GM19395 (cell line): ENCODE results near the gene CTPS2.
A peak's percentile ranks its signal among the peaks of the same experiment; 100 is the strongest.

ENCODE experiments used
- ATAC-seq: cut with Tn5 transposase; IDR thresholded peaks from one replicate; pipeline ENCODE4 v1.9.1; 2021; ENCODE audit warnings: mild to moderate bottlenecking, moderate library complexity; ENCODE audit not compliant: unreplicated experiment

Gene CTPS2

GRCh38 chrX:16714504-16714903 lies 2.0 kb upstream of the CTPS2 start:
- no peak for ATAC-seq

DNA sequence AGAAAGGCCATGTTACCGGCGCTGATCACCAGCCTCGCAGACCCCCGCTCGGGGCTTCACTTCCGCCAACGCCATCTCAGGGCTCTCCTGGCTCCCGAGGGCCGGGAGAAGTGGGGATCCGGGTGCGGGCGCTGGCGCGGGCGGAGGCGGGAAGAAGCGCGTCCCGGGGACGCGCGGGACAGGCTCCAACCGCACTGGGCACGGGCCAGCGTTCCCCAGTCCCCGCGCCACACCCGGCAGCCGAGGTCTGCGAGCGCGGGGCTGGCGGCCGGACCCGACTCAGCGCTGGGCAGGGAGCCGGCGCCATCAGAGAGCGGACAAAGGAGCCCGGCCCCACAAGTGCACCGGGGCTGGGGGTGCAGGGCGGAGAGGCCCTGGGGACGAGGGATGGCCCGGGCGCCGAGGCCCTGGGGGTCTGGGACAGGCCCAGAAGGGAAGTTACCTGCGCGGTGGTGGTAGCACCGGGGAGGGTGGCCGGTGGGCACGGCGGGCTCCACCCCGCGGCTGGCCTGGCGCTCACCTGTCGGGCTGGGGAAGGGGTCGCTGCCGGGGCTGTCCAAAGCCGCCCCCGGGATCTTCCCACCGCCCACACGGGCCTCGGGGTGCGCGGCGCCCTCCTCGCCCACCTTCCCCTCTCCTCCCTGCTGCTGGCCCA lies 449 bp downstream of the CTPS2 start:
- peak; percentile 43 for ATAC-seq

GRCh38 chrX:16711219-16711811 lies 1.2 kb downstream of the CTPS2 start:
- no peak for ATAC-seq

DNA sequence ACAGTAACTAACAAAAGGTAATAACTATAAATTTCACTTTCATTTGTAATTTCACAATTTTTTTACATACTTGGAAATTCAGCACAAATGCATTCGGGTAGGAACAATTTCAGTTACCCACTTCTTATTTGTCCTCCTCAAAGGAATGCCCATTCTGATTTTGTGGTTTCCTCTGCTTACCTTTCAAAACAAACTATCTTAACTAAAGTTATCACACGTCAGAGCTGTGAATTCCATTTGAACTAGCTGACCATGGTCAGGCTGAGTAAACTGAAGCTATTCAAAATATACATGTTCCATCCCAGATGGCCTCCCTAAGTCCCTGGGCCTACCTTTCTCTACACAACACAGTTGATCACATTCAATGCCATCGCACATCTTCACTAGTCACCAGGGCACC lies 4.5 kb downstream of the CTPS2 start:
- no peak for ATAC-seq

DNA sequence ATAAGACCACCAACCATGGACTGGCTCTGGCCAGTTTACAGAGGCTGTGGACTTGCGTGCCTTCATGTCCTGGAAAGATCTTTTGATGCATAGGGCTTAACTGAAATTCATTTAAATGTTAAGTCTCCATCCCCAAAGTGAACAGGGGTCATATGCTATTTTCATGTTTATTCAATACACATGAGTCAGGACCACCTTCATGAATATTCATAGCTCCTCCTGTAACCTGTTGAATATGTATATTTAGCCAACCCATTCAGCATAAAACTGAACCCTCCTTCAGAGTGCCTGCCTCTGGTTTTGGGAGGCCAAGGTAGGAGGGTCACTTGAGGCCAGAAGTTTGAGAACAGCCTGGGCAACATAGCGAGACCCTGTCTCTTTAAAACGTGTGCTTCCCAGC lies 7.1 kb downstream of the CTPS2 start:
- peak; percentile 18 for ATAC-seq

GRCh38 chrX:16702700-16703599 lies 9.5 kb downstream of the CTPS2 start:
- ATAC-seq, result no peak

- ATAC-seq, result no peak
Measured at GRCh38 chrX:16700734-16701133, 11.7 kb downstream of the CTPS2 start.

- no peak for ATAC-seq
Measured at GRCh38 chrX:16699389-16699788, 13.1 kb downstream of the CTPS2 start.

DNA sequence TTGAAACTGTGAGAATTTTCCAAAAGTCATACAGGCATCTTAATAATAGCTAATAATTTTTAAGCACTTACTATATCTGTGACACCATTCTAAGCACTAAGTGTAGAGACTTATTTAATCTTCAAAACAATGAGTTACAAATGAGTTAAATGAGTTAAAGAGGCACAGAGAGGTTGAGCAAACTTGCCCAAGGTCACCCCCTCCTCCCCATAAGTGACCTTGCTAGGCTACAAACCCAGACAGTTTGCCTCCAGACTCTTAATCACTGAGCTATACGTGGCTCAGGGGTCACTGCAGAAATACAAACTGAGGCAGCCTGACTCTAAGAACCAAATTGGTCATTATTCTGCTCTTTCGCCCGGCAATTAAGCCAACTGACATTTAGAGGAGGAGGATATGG lies 15.5 kb downstream of the CTPS2 start:
- ATAC-seq, result no peak

DNA sequence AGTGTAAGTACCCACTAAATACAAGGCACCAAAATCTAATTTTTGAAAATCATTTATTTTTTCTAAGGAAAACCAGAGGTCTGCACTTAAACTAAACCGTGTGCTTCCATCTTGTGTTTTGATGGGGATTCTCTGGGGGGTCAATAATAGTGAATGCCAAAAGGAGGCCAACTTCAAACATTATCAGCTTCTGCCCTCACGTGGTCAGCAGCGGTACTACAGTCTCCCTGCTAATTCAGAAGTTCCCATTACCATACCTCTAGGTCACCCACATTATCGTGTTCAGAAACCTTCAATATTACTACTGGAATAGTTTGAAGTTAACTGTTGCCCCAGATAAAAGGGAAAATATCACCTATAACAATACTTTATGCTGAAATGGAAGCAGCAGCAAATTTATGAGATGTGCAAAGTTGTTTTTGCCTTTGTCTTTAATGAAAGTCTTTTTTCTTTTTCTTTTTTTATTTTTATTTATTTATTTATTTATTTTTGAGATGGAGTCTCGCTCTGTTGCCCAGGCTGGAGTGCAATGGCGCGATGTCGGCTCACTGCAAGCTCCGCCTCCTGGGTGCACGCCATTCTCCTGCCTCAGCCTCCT lies 17.3 kb downstream of the CTPS2 start:
- ATAC-seq, result peak; percentile 92

GRCh38 chrX:16687514-16687913 lies 25.0 kb downstream of the CTPS2 start:
- ATAC-seq, result no peak

DNA sequence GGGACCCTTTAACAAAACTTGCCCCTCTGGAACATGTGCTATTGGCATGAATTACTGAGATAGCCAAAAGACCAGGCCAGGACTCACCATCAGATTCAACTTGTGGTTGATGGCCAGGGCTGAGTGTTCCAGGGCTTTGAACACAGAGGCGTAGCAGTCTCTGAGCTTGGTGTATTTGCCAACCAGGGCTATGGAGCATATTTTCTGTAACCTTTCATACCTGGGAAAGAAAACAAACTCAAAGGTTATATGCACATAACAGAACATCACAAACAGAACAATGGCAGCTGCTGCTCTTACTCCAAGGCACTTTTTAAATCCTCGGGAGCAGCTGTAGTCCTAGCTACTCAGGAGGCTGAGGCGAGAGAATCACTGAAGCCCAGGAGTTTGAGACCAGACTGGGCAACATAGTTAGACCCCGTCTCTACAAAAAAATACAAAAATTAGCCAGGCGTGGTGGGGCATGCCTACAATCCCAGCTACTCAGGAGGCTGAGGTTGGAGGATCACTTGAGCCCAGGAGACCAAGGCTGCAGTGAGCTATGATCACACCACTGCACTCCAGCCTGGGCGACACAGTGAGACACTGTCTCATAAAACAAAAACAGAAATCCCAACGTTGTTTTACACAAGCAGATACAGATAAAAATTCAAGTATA lies 29.3 kb downstream of the CTPS2 start:
- ATAC-seq, result no peak

- ATAC-seq, result no peak
Measured at GRCh38 chrX:16678689-16679088, 33.8 kb downstream of the CTPS2 start.

GRCh38 chrX:16671005-16671404 lies 41.5 kb downstream of the CTPS2 start:
- no peak for ATAC-seq

GRCh38 chrX:16666541-16666940 lies 45.9 kb downstream of the CTPS2 start:
- ATAC-seq, result no peak

GRCh38 chrX:16665089-16665488 lies 47.4 kb downstream of the CTPS2 start:
- ATAC-seq, result no peak

- ATAC-seq, result no peak
Measured at GRCh38 chrX:16664626-16665025, 47.8 kb downstream of the CTPS2 start.

GRCh38 chrX:16664074-16664473 lies 48.4 kb downstream of the CTPS2 start:
- ATAC-seq, result no peak

GRCh38 chrX:16662402-16662801 lies 50.1 kb downstream of the CTPS2 start:
- ATAC-seq, result no peak

DNA sequence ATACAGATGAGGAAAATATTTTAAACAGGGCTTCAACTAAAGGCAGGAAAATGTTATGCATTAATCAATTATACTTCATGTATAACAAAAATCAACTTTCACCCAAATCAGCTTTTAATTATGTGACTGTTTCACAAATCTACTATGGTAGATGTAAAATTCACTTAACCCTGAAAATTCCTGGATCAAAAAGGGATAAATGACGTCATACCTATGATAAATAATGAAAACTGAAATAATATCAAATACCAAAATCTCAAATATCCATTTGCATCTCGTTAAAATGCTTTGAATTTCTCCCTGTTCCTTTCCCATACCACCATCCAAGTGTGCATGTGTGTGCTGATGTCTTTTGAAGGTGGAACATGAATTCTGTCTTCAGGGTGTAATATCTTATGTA lies 51.0 kb downstream of the CTPS2 start:
- ATAC-seq, result no peak

DNA sequence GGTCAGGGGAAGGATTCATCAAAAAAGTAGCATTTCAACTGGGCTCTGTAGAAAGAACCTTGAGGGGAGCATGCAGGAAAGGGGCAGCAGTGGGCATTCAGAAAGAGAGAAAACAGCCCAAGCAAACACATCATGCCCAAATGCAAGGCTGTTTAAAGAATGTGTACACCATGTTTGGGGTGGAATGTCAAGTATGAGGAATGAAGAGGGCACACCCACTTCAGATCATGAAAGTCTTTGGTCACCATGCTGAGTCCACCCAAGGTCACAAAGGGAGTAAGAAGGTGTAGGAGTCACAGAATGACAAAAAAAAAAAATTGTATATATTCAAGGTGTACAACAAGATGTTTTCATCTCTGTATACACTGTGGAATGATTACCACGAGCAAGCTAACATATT lies 53.1 kb downstream of the CTPS2 start:
- no peak for ATAC-seq
